A549 (cell line): ENCODE measurements around the gene TCF12. TPM values are rescaled to one million over a fixed set of nuclear protein-coding genes. Genes with fewer than 3 reads are reported as not detected.

Experiments
- ATAC-seq, 2 experiments: fragments of 200-7000 bp in 1 of 2; fragments of >200 bp in 1 of 2; cut with Nextera tagmentation in 1 of 2; cut with Tn5 transposase in 1 of 2; 3 replicates each; pipeline versions ENCODE4 v1.8.0 to v1.9.1; 2018 to 2020; ENCODE audit warnings: mild to moderate bottlenecking in 1 of 2, moderate library complexity in 1 of 2
- CTCF ChIA-PET: fragments of 300-600 bp; sonication (Branson Sonifier 250); formaldehyde crosslinking; extraction: SDS; loops from one replicate; lab custom pipeline; 2021; ENCODE audit warnings: antibody characterized with exemption, inconsistent platforms; lab: Yijun Ruan, JAX
- POLR2A ChIA-PET: fragments of 350-600 bp; formaldehyde crosslinking; extraction: SDS; loops from one replicate; lab custom pipeline; 2021; ENCODE audit warnings: antibody characterized with exemption, inconsistent platforms; lab: Yijun Ruan, JAX
- DNase-seq, 2 experiments: peaks; one replicate each; pipeline versions ENCODE4 v3.0.0 to v3.0.0-alpha.2; 2011 to 2016; ENCODE audit warnings: low read depth in 1 of 2, low spot score in 1 of 2
- FAIRE-seq: peaks from 2 replicates; lab custom pipeline; 2011; peaks lifted over from hg19 to GRCh38; lab: Jason Lieb, UNC
- H3K27ac ChIP-seq, 2 experiments: fragments of >200 bp; sonication (Bioruptor Twin); formaldehyde crosslinking; 3 replicates each; pipeline ENCODE4 v1.5.1; 2016 to 2017
- H3K4me1 ChIP-seq: fragments of >200 bp; sonication (Bioruptor Twin); formaldehyde crosslinking; 3 replicates; pipeline ENCODE4 v1.6.1; 2016
- H3K4me2 ChIP-seq: fragments of >200 bp; sonication (Bioruptor Twin); formaldehyde crosslinking; 3 replicates; pipeline ENCODE4 v1.6.1; 2016
- H3K4me3 ChIP-seq: fragments of >200 bp; sonication (Bioruptor Twin); formaldehyde crosslinking; 3 replicates; pipeline ENCODE4 v1.5.1; 2016
- H3K9me3 ChIP-seq: fragments of >200 bp; sonication (Bioruptor Twin); formaldehyde crosslinking; 3 replicates; pipeline ENCODE4 v1.6.1; 2016
- BHLHE40 ChIP-seq: IDR thresholded peaks from 2 replicates; pipeline ENCODE4 v1.6.1; 2012; ENCODE audit warnings: low read depth, low read length, inconsistent platforms
- CBX2 ChIP-seq: fragments of 200-600 bp; sonication (generic); IDR thresholded peaks from 2 replicates; pipeline ENCODE4 v1.6.1; 2016; ENCODE audit warnings: low read depth, mild to moderate bottlenecking, borderline replicate concordance
- CHD4 ChIP-seq: fragments of 200-600 bp; sonication (generic); IDR thresholded peaks from 2 replicates; pipeline ENCODE4 v1.6.1; 2016; ENCODE audit warnings: antibody characterized with exemption, mild to moderate bottlenecking, borderline replicate concordance
- EHF ChIP-seq: fragments of 250-450 bp; sonication (Bioruptor Pico); IDR thresholded peaks from 2 replicates; pipeline ENCODE4 v1.5.0; 2020; ENCODE audit warnings: mild to moderate bottlenecking
- EHMT2 ChIP-seq: fragments of 200-600 bp; sonication (generic); IDR thresholded peaks from 2 replicates; pipeline ENCODE4 v1.6.1; 2016; ENCODE audit warnings: antibody characterized with exemption, low read depth, mild to moderate bottlenecking, moderate library complexity
- ESRRA ChIP-seq: fragments of 150-350 bp; IDR thresholded peaks from 2 replicates; pipeline ENCODE4 v1.6.1; 2014; ENCODE audit warnings: mild to moderate bottlenecking, low read length, borderline replicate concordance
- FOSB ChIP-seq: fragments of 250-450 bp; sonication (Bioruptor Pico); IDR thresholded peaks from 2 replicates; pipeline ENCODE4 v1.5.0; 2020; ENCODE audit warnings: mild to moderate bottlenecking, moderate library complexity
- HDAC2 ChIP-seq: fragments of 200-600 bp; sonication (generic); IDR thresholded peaks from 2 replicates; pipeline ENCODE4 v1.6.1; 2016
- HOXB13 ChIP-seq: fragments of 250-450 bp; sonication (Bioruptor Pico); IDR thresholded peaks from 2 replicates; pipeline ENCODE4 v1.5.0; 2020; ENCODE audit warnings: low read depth, mild to moderate bottlenecking, moderate library complexity
- HOXB5 ChIP-seq: fragments of 250-450 bp; sonication (Bioruptor Pico); IDR thresholded peaks from 2 replicates; pipeline ENCODE4 v1.5.0; 2020; ENCODE audit warnings: mild to moderate bottlenecking, moderate library complexity
- JUN ChIP-seq, 2 experiments: fragments of >200 bp; sonication (Bioruptor Twin); formaldehyde crosslinking; IDR thresholded peaks; 2 replicates in 1 of 2; 3 replicates in 1 of 2; pipeline ENCODE4 v1.6.1; 2016 to 2017
- JUNB ChIP-seq: fragments of >200 bp; sonication (Bioruptor Twin); formaldehyde crosslinking; IDR thresholded peaks from 2 replicates; pipeline ENCODE4 v1.6.1; 2016
- KDM5A ChIP-seq: fragments of 200-600 bp; sonication (generic); IDR thresholded peaks from 2 replicates; pipeline ENCODE4 v1.6.1; 2016; ENCODE audit warnings: antibody characterized with exemption, mild to moderate bottlenecking
- MAFK ChIP-seq: fragments of 450-650 bp; IDR thresholded peaks from 2 replicates; pipeline ENCODE4 v1.6.1; 2014; ENCODE audit not compliant: partially characterized antibody
- MAZ ChIP-seq: fragments of 150-350 bp; IDR thresholded peaks from 2 replicates; pipeline ENCODE4 v1.6.1; 2014; ENCODE audit warnings: antibody characterized with exemption, low read depth, low read length, borderline replicate concordance
- NFE2L2 ChIP-seq: fragments of 150-350 bp; conservative IDR thresholded peaks from 2 replicates; pipeline ENCODE4 v1.6.1; 2014; ENCODE audit warnings: low read length
- NPAS2 ChIP-seq: fragments of 250-450 bp; sonication (Bioruptor Pico); IDR thresholded peaks from 2 replicates; pipeline ENCODE4 v1.8.0; 2022; ENCODE audit warnings: mild to moderate bottlenecking, moderate library complexity, borderline replicate concordance
- PHF8 ChIP-seq: fragments of 200-600 bp; sonication (generic); IDR thresholded peaks from 2 replicates; pipeline ENCODE4 v1.6.1; 2016; ENCODE audit warnings: low read depth, mild to moderate bottlenecking, antibody characterized with exemption, moderate library complexity, borderline replicate concordance
- POLR2A ChIP-seq: IDR thresholded peaks from 2 replicates; pipeline ENCODE4 v1.6.1; 2012; ENCODE audit warnings: mild to moderate bottlenecking, low read length
- POLR2AphosphoS2 ChIP-seq: conservative IDR thresholded peaks from 2 replicates; pipeline ENCODE4 v1.6.1; 2012; ENCODE audit warnings: low read length, improper control_type of control experiment, inconsistent platforms
- RAD21 ChIP-seq, 2 experiments: fragments of >200 bp in 1 of 2; sonication (Bioruptor Twin) in 1 of 2; formaldehyde crosslinking in 1 of 2; IDR thresholded peaks in 1 of 2; conservative IDR thresholded peaks in 1 of 2; 2 replicates in 1 of 2; 3 replicates in 1 of 2; pipeline ENCODE4 v1.6.1; 2012 to 2018; ENCODE audit warnings: inconsistent platforms in 1 of 2
- RNF2 ChIP-seq: fragments of 200-600 bp; sonication (generic); IDR thresholded peaks from 2 replicates; pipeline ENCODE4 v1.6.1; 2016; ENCODE audit warnings: low read depth, mild to moderate bottlenecking, antibody characterized with exemption, moderate library complexity, borderline replicate concordance
- TFCP2L1 ChIP-seq: fragments of 250-450 bp; sonication (Bioruptor Pico); IDR thresholded peaks from 2 replicates; pipeline ENCODE4 v1.5.0; 2021; ENCODE audit warnings: mild to moderate bottlenecking
- TP53 ChIP-seq: fragments of 250-450 bp; sonication (Bioruptor Pico); IDR thresholded peaks from 2 replicates; pipeline ENCODE4 v1.5.0; 2021; ENCODE audit warnings: mild to moderate bottlenecking, moderate library complexity
- ZNF302 ChIP-seq: fragments of 250-450 bp; sonication (Bioruptor Pico); IDR thresholded peaks from 2 replicates; pipeline ENCODE4 v1.9.0; 2021; ENCODE audit warnings: inconsistent platforms, mild to moderate bottlenecking, moderate library complexity
- WGBS: methylation state at CpG from one replicate; pipeline ENCODE4 v1.1.6; 2017; ENCODE audit errors: missing lambda C conversion rate; 5-methylcytosine and 5-hydroxymethylcytosine counted together
- polyA plus RNA-seq, 4 experiments: library from polyadenylated mRNA; depleted of rRNA in 3 of 4; stranded (reverse); fragments of >200 nt; fragmentation: RNase III in 1 of 4; extraction: RNeasy Plus Mini Kit Qiagen cat#74134 plus additional on column Dnase treatment in 1 of 4; gene quantifications; 2 replicates in 3 of 4; 3 replicates in 1 of 4; pipeline ENCODE4 v1.2.3, GENCODE V29; 2011 to 2017
- TF ChIP-seq, protein P1 (sequence below): fragments of 250-450 bp; sonication (Bioruptor Pico); IDR thresholded peaks from 2 replicates; pipeline ENCODE4 v1.5.0; 2021; ENCODE audit warnings: mild to moderate bottlenecking, moderate library complexity, borderline replicate concordance
- TF ChIP-seq, protein P2 (sequence below): fragments of 200-600 bp; sonication (generic); IDR thresholded peaks from 2 replicates; pipeline ENCODE4 v1.6.1; 2016; ENCODE audit warnings: antibody characterized with exemption, mild to moderate bottlenecking, moderate library complexity
- TF ChIP-seq, protein P3 (sequence below): fragments of >200 bp; sonication (Bioruptor Twin); formaldehyde crosslinking; IDR thresholded peaks from 3 replicates; pipeline ENCODE4 v1.6.1; 2016
- TF ChIP-seq, protein P4 (sequence below): IDR thresholded peaks from 2 replicates; pipeline ENCODE4 v1.6.1; 2012
- TF ChIP-seq, protein P5 (sequence below): IDR thresholded peaks from 2 replicates; pipeline ENCODE4 v1.6.1; 2012; ENCODE audit warnings: low read depth, borderline replicate concordance

The TCF12 gene
- polyA plus RNA-seq, 2 of the 4 experiments (the other 2 are of a cell fraction): 36.3 to 121 TPM

DNA sequence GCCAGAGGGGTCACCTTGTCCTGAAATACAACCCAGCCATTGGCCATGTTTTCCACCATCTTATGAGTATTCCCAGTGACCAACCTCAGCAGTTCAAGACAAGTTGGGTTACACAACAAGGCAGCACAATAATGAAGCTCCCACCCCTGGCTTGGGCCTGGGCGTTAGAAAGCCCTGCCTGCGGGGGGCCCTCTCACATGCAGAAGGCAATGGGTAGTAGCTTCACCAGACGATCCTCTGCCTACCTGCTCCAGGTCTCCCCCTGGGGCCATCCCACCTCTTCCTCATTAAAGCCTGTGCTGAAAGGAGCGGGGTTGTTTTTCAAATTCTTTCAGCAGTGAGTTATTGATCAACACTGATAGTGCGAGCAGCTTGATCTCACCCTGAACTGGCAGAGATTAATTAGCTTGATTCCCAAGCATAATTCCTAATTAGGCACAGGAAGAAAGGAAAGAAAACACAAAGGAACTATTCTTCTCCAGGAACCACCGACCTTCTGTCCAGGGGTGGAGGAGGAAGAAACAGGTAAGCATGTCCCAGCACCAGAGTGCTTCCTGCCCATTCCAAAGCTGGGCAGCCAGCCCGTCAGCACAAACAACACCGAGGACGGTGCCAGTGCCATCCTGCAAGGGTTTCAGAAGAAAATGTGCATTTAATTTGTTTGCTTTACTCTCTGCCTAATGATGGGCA lies 378.2 kb downstream of the TCF12 start:
- no peak for FAIRE-seq
- H3K9me3 ChIP-seq: no peaks in the 10 kb centered on the region
- CTCF ChIA-PET: interaction anchor here (1.9 to 4.9 kb wide), 3 partner anchors 10 to 805 kb away, joined by 6 to 36 read pairs (median 7); no protein-coding TSS in a partner anchor
- no peak for TF ChIP-seq RNF2
- TF ChIP-seq HOXB13 (CRISPR knock-in tag): no peak
- no peak for TF ChIP-seq HDAC2
- TF ChIP-seq, protein P1, sequence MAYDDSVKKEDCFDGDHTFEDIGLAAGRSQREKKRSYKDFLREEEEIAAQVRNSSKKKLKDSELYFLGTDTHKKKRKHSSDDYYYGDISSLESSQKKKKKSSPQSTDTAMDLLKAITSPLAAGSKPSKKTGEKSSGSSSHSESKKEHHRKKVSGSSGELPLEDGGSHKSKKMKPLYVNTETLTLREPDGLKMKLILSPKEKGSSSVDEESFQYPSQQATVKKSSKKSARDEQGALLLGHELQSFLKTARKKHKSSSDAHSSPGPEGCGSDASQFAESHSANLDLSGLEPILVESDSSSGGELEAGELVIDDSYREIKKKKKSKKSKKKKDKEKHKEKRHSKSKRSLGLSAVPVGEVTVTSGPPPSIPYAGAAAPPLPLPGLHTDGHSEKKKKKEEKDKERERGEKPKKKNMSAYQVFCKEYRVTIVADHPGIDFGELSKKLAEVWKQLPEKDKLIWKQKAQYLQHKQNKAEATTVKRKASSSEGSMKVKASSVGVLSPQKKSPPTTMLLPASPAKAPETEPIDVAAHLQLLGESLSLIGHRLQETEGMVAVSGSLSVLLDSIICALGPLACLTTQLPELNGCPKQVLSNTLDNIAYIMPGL (CRISPR knock-in tag): no peak
- TF ChIP-seq CHD4: no peak
- no peak for TF ChIP-seq MAFK
- no peak for TF ChIP-seq JUNB
- TF ChIP-seq, protein P2, sequence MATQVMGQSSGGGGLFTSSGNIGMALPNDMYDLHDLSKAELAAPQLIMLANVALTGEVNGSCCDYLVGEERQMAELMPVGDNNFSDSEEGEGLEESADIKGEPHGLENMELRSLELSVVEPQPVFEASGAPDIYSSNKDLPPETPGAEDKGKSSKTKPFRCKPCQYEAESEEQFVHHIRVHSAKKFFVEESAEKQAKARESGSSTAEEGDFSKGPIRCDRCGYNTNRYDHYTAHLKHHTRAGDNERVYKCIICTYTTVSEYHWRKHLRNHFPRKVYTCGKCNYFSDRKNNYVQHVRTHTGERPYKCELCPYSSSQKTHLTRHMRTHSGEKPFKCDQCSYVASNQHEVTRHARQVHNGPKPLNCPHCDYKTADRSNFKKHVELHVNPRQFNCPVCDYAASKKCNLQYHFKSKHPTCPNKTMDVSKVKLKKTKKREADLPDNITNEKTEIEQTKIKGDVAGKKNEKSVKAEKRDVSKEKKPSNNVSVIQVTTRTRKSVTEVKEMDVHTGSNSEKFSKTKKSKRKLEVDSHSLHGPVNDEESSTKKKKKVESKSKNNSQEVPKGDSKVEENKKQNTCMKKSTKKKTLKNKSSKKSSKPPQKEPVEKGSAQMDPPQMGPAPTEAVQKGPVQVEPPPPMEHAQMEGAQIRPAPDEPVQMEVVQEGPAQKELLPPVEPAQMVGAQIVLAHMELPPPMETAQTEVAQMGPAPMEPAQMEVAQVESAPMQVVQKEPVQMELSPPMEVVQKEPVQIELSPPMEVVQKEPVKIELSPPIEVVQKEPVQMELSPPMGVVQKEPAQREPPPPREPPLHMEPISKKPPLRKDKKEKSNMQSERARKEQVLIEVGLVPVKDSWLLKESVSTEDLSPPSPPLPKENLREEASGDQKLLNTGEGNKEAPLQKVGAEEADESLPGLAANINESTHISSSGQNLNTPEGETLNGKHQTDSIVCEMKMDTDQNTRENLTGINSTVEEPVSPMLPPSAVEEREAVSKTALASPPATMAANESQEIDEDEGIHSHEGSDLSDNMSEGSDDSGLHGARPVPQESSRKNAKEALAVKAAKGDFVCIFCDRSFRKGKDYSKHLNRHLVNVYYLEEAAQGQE: no peak
- no peak for TF ChIP-seq BHLHE40
- no peak for TF ChIP-seq RAD21 (conservative IDR thresholded peaks at IDR 0.05 in 1 of 2, IDR thresholded peaks at IDR 0.05 in 1 of 2)
- TF ChIP-seq TFCP2L1 (CRISPR knock-in tag): no peak
- no peak for TF ChIP-seq EHMT2
- TF ChIP-seq NFE2L2: no peak
- TF ChIP-seq, protein P3, sequence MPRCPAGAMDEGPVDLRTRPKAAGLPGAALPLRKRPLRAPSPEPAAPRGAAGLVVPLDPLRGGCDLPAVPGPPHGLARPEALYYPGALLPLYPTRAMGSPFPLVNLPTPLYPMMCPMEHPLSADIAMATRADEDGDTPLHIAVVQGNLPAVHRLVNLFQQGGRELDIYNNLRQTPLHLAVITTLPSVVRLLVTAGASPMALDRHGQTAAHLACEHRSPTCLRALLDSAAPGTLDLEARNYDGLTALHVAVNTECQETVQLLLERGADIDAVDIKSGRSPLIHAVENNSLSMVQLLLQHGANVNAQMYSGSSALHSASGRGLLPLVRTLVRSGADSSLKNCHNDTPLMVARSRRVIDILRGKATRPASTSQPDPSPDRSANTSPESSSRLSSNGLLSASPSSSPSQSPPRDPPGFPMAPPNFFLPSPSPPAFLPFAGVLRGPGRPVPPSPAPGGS: no peak
- TF ChIP-seq POLR2AphosphoS2: no peak
- no peak for TF ChIP-seq ESRRA
- TF ChIP-seq, all 56 proteins: peak for 0
- 90% methylated on average over 9 of the region's 9 CpGs for WGBS
- H3K4me3 ChIP-seq: no peak overlapping the region
- H3K4me2 ChIP-seq: no peak overlapping the region
- no peak for DNase-seq
- ATAC-seq: 0 out of 6 replicates have a peak, but pooled peaks of 1 of the 2 experiments have one; percentile 8
- H3K27ac ChIP-seq: no peak overlapping the region
- H3K4me1 ChIP-seq: no peaks in the 10 kb centered on the region
- POLR2A ChIA-PET: no interaction called here

DNA sequence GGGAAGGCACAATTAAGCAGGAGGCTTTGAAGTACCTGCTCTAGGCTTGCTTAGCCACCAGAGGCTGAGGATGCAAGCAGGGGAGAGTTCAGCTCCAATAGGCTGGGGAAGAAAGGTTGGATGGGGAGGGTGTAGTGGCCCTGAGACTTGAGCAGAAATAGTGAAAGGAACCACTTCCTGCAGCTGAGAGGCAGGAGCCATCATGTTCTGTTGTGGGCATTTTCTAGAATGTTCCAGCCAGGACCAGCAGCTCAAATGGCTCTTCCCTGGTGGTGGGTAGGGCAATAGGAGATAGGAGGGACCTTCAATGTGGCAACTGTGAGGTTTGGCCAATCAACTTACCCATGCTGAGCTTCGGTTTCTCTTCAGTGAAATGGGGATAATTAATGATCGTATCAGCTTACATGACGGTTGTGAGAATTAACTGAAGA lies 378.7 kb downstream of the TCF12 start:
- no peak overlapping the region for H3K4me2 ChIP-seq
- no peaks in the 10 kb centered on the region for H3K4me1 ChIP-seq
- POLR2A ChIA-PET: no interaction called here
- DNase-seq (no peak), FAIRE-seq (no peak), ATAC-seq (peak; percentile 23 to 29; a peak in 2 of 6 replicates)
- CTCF ChIA-PET: interaction anchor here (1.9 to 4.9 kb wide), 3 partner anchors 10 to 806 kb away, joined by 6 to 36 read pairs (median 7); no protein-coding TSS in a partner anchor
- no peak overlapping the region for H3K27ac ChIP-seq
- whole genome bisulfite sequencing: 92% methylated on average over 3 of the region's 3 CpGs
- no peak overlapping the region for H3K4me3 ChIP-seq
- H3K9me3 ChIP-seq: no peaks in the 10 kb centered on the region
- TF ChIP-seq KDM5A: no peak
- TF ChIP-seq, protein P4, sequence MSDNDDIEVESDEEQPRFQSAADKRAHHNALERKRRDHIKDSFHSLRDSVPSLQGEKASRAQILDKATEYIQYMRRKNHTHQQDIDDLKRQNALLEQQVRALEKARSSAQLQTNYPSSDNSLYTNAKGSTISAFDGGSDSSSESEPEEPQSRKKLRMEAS: no peak
- no peak for TF ChIP-seq EHF (CRISPR knock-in tag)
- TF ChIP-seq MAFK: no peak
- no peak for TF ChIP-seq NPAS2 (CRISPR knock-in tag)
- TF ChIP-seq TP53 (CRISPR knock-in tag): no peak
- no peak for TF ChIP-seq HOXB13 (CRISPR knock-in tag)
- TF ChIP-seq HOXB5: no peak
- no peak for TF ChIP-seq PHF8
- TF ChIP-seq JUNB: no peak
- TF ChIP-seq ZNF302 (CRISPR knock-in tag): no peak
- no peak for TF ChIP-seq POLR2A
- no peak for TF ChIP-seq JUN (IDR thresholded peaks at IDR 0.05)
- TF ChIP-seq, protein P5, sequence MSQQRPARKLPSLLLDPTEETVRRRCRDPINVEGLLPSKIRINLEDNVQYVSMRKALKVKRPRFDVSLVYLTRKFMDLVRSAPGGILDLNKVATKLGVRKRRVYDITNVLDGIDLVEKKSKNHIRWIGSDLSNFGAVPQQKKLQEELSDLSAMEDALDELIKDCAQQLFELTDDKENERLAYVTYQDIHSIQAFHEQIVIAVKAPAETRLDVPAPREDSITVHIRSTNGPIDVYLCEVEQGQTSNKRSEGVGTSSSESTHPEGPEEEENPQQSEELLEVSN: no peak
- no peak for TF ChIP-seq MAZ
- no peak for TF ChIP-seq CBX2
- TF ChIP-seq FOSB (CRISPR knock-in tag): no peak
